C4-2B (cell line): ENCODE data around the gene TAOK3.
A peak's percentile ranks its signal among the peaks of the same experiment; 100 is the strongest.

ENCODE experiments used
- H3K27ac ChIP-seq: fragments of 450-650 bp; 2 replicates; pipeline ENCODE4 v1.5.1; 2017
- ZFX ChIP-seq: fragments of 450-650 bp; IDR thresholded peaks from 2 replicates; pipeline ENCODE4 v1.6.1; 2017
- TF ChIP-seq, protein P1 (sequence below): fragments of 450-650 bp; conservative IDR thresholded peaks from 2 replicates; pipeline ENCODE4 v1.5.1; 2017; ENCODE audit warnings: mild to moderate bottlenecking

TAOK3 gene

DNA sequence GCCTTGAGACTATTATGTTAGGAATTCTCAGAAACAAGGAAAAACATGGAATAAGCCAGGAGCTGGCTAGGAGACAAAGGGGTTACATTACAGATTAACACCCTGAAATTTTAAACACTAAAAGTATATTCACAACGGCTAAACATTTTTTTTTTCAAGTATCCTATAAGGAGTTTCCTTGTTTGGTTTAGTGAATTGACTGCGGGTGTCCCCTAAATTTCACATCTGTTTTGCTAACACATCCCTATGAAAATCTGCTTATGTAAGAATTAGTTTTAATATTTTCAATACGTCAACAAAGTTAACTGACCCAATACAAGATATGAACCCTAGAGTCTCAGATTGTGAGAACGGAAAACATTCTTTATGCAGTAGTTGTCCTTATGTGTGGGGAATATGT lies 19.0 kb downstream of the TAOK3 start:
- TF ChIP-seq ZFX = no peak
- TF ChIP-seq, protein P1, sequence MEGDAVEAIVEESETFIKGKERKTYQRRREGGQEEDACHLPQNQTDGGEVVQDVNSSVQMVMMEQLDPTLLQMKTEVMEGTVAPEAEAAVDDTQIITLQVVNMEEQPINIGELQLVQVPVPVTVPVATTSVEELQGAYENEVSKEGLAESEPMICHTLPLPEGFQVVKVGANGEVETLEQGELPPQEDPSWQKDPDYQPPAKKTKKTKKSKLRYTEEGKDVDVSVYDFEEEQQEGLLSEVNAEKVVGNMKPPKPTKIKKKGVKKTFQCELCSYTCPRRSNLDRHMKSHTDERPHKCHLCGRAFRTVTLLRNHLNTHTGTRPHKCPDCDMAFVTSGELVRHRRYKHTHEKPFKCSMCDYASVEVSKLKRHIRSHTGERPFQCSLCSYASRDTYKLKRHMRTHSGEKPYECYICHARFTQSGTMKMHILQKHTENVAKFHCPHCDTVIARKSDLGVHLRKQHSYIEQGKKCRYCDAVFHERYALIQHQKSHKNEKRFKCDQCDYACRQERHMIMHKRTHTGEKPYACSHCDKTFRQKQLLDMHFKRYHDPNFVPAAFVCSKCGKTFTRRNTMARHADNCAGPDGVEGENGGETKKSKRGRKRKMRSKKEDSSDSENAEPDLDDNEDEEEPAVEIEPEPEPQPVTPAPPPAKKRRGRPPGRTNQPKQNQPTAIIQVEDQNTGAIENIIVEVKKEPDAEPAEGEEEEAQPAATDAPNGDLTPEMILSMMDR = no peak
- no peak overlapping the region for H3K27ac ChIP-seq

DNA sequence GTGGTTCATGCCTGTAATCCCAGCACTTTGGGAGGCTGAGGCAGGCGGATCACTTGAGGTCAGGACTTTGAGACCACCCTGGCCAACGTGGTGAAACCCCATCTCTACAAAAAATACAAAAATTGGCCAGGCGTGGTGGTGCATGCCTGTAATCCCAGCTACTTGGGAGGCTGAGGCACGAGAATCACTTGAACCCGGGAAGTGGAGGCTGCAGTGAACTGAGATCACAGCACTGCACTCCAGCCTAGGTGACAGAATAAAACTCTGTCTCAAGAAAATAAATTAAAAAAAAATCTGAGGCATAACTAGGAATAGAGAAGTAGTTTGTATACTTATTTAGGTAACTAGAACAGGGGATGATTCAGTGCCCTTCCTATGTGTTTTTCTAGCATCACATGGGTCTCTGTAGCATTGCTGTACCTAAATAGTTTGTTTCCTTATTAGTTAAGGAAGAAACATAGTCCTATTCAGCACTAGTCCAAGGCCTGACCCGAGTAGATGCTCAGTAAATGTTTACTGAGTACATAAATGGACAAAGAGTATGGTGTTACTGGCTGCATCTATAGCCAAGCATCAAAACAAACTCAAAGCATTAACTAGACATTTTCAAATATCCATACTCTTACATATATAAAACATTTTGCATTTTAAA lies 21.7 kb downstream of the TAOK3 start:
- peak overlapping the region; percentile 35 for H3K27ac ChIP-seq
- no peak for TF ChIP-seq ZFX
- TF ChIP-seq, protein P1 = no peak

DNA sequence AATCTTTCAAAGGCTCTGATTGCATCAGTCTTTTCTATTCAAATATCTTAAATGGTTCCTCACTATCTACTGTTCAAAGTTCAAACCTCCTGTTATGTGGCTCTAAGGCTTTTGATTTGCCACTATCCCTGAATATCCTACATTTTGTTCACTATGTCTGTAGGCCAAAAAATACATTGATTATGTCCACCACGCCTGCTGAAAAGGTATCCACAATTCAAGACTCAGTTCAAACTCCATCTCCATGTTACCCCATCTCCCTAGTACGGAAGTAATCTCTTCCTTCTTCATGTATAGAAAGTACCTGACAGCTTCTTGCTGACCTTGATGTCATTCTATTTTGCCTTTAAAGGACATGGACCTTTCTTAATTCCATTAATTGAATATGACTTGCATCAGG lies 24.8 kb downstream of the TAOK3 start:
- H3K27ac ChIP-seq = no peak overlapping the region
- TF ChIP-seq, protein P1 = no peak
- no peak for TF ChIP-seq ZFX

DNA sequence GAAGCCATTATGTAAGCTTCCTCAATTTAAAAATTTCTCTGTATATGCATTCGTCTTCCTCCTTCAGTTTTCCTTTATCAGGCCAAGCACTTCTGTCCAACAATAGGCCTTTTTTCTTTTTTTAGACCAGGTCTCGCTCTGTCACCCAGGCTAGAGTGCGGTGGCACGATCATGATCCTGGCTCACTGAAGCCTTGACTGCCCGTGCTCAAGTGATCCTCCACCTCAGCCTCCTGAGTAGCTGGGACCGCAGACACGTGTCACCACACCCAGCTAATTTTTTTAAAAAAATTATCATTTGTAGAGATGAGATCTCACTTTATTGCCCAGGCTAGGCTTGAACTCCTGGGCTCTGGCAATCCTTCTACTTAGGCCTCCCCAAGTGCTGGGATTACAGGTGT lies 25.8 kb downstream of the TAOK3 start:
- no peak overlapping the region for H3K27ac ChIP-seq
- TF ChIP-seq ZFX = no peak
- TF ChIP-seq, protein P1 = no peak

DNA sequence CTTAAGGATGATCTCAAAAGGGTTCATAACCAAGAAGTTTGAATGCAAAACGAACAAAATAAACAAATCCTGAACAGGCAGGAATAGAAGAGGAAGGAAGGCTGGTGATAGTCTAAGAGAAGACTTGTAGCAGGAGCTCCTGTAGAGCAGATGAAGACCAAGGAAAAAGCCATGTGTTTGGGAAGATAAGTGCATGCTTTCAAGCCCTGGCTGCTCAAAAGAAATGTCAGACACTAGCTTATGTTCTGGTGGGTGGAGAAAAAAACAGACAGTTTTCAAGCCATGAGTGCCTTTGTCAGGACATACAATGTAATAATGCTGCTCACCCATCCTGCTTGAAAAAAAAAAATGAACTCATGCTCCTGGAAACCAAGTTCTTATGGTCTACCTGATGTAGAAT lies 27.4 kb downstream of the TAOK3 start:
- TF ChIP-seq ZFX = no peak
- no peak overlapping the region for H3K27ac ChIP-seq

DNA sequence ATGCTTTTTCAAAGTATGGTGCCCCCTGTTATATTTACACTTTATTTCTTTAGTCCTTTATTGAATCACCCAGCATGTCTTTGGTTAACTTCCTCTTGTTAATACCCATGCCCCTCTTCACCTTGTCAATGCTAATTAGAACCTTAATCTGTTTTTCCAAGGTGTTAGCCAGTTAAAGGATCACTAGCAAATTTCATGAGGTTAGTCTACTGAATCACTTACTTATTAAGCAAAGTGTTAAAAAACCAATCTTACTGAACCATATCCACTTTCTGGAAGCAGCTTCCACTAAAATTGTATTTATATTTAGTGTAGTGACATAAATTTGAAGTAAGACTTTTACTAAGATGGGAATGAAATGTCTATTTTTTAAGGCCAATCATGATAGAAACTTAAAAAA lies 27.9 kb downstream of the TAOK3 start:
- H3K27ac ChIP-seq = no peak overlapping the region
- TF ChIP-seq, protein P1 = no peak
- TF ChIP-seq ZFX = no peak

DNA sequence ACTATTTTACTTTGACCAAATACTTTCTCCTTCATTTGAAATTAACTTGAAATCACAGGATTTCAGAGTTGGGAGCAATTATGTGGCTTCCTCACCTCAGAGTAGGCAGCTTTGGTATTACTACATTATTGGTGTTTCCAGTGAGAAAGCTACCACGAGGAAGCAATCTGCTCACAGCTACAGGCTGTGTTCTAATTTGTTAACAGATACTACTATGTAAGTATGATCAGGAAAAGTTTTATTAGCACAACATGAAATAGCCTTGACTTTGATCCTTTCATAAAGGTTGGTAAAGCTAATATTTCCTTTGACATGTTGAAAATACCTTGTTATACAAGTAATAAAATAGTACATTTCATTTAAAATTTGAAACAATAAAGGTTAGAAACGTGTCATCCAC lies 30.6 kb downstream of the TAOK3 start:
- H3K27ac ChIP-seq = peak overlapping the region; percentile 68
- TF ChIP-seq ZFX = no peak
- TF ChIP-seq, protein P1 = no peak

DNA sequence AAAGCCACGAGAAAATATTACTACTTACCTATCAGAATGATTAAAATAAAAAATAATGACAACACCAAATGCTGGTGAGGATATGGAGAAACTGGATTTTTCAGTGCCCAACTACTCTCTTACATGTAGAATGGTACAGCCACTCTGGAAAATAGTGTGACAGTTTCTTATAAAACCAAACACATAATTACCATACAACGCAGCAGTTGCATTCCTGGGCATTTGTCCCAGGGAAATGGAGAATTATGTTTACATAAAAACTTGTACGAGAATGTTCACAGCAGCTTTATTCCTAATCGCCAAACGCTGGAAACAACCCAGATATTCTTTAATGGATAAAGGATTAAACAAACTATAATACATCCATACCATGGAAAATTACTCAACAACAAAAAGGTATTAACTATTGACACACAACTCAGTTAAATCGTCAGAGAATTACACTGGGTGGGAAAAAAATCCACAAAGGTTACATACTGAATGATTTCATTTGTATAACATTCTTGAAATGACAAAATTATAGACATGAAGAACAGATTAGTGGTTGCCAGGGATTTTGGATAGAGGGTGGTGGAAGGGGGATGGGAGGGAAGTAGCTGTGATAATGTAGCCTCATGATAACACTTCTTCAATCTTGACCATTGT lies 35.4 kb downstream of the TAOK3 start:
- peak overlapping the region; percentile 94 for H3K27ac ChIP-seq
- no peak for TF ChIP-seq ZFX
- TF ChIP-seq, protein P1 = no peak
